ENCODE results near the gene LRRC58. TPM values are rescaled to one million over a fixed set of nuclear protein-coding genes. Genes with fewer than 3 reads are reported as not detected.

LRRC58 gene
- total and polyA plus RNA-seq, 2 of the 13 experiments (the other 11 are each of a cell fraction or from before 2014, with no cell fraction given) = 9.7 to 17.3 TPM

DNA sequence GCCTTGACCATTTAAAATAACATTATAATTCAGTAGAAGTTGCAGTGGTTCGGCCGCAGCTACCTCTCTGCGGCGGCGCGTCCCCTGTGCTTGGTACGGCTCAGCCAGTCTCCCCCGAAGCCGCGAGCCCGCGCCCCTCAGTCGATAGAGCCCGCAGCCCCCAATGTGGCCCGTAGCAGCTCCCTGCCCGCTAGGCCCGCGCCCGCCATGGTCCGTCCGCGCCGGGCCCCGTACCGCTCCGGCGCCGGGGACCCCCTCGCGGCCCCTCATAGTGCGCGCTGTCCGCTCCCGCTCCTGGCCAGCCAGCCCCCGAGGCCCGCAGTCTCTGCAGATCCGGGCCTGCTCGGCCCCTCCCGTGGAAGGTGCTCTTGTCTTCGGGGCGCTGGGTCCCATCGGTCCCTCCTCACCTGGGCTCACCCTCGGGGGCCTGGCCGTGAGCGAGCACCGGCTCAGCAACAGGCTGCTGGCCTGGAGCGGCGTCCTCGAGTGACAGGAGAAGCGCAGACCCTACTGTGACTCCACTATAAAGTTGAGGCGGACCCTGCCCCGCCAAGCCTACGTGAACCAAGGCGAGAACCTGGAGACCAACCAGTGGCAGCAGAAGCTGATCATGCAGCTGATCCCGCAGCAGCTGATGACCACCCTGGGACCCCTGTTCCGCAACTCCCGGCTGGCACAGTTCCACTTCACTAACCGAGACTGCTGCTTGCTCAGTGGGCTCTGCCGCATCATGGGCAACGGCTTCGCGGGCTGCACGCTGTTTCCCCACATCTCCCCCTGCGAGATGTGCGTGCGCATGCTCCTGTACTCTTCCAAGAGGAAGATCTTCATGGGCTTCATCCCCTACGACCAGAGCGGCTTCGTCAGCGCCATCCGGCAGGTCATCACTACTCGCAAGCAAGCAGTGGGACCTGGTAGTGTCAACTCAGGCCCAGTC is 42.4 kb downstream of the LRRC58 start:
- ChIA-PET CTCF (ENCODE audit: low intra/inter-chr PET ratio, low total read pairs) (no interaction called here), POLR2A (no interaction called here)
- ATAC-seq (no peak; the same call in none of the 3 replicates), FAIRE-seq (no peak), DNase-seq (ENCODE audit: low spot score) (no peak)
- no TSS peak for BruUV-seq (replicated peaks)
- Histone ChIP-seq H3K9me3 (ENCODE audit: low read length) (no peaks in the 10 kb centered on the region), H3K27me3 (ENCODE audit: control insufficient read depth in 1 of 2, insufficient read depth in 2 of 2, low read length in 2 of 2) (no peaks in the 10 kb centered on the region; a peak in 1 of 5 replicates), H3K36me3 (replicated peaks in 1 of 2; ENCODE audit: control insufficient read depth in 1 of 2, insufficient read depth in 2 of 2, low read length in 2 of 2) (no peaks in the 10 kb centered on the region), H3K27ac (ENCODE audit: extremely low read length, insufficient read depth, low read length) (no peak overlapping the region), H3K4me3 (replicated peaks in 1 of 3; ENCODE audit: insufficient read depth in 1 of 3, low read depth in 2 of 3, low read length in 3 of 3) (no peak overlapping the region), H3K9ac (ENCODE audit: insufficient read depth, low read depth, low read length) (no peak overlapping the region), H4K20me1 (ENCODE audit: insufficient read depth, low read length) (no peaks in the 10 kb centered on the region), H2AFZ (ENCODE audit: low read length) (no peak overlapping the region), H3K79me2 (ENCODE audit: insufficient read depth, low read length) (no peaks in the 10 kb centered on the region), H3K4me2 (ENCODE audit: low read depth, low read length) (no peak overlapping the region), H3K4me1 (ENCODE audit: insufficient read depth, low read length) (no peaks in the 10 kb centered on the region)
- 94% methylated on average over 52 of the region's 72 CpGs for WGBS (ENCODE audit: low lambda C conversion rate)
- intact Hi-C loops (cut with micrococcal nuclease; ENCODE audit: unreplicated experiment) = no loop called here
- no peak for TF ChIP-seq IKZF1 (IDR thresholded peaks at IDR 0.05)
- no peak for TF ChIP-seq ZNF775 (CRISPR knock-in tag; IDR thresholded peaks at IDR 0.05; ENCODE audit: borderline replicate concordance)
- no peak for TF ChIP-seq ZNF33A (CRISPR knock-in tag; IDR thresholded peaks at IDR 0.05; ENCODE audit: borderline replicate concordance)
- TF ChIP-seq PPARG (CRISPR knock-in tag; conservative IDR thresholded peaks at IDR 0.05) = no peak
- no peak for TF ChIP-seq ZBTB21 (CRISPR knock-in tag; IDR thresholded peaks at IDR 0.05)
- TF ChIP-seq, protein P1, sequence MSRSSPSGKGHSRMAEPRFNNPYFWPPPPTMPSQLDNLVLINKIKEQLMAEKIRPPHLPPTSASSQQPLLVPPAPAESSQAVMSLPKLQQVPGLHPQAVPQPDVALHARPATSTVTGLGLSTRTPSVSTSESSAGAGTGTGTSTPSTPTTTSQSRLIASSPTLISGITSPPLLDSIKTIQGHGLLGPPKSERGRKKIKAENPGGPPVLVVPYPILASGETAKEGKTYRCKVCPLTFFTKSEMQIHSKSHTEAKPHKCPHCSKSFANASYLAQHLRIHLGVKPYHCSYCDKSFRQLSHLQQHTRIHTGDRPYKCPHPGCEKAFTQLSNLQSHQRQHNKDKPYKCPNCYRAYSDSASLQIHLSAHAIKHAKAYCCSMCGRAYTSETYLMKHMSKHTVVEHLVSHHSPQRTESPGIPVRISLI (CRISPR knock-in tag; IDR thresholded peaks at IDR 0.05; ENCODE audit: borderline replicate concordance) = no peak
- TF ChIP-seq TARDBP (CRISPR knock-in tag; IDR thresholded peaks at IDR 0.05) = no peak
- no peak for TF ChIP-seq RARG (CRISPR knock-in tag; IDR thresholded peaks at IDR 0.05; ENCODE audit: low read depth)
- in situ Hi-C loops (cut with HindIII; ENCODE audit: extremely low pct_ligation_motif_present, low pct_unique_long_range_greater_than_20kb) = no loop called here

All from HepG2 (cell line).